HepG2 (cell line): ENCODE results near the gene VWA1. TPM values are rescaled to one million over a fixed set of nuclear protein-coding genes. Genes with fewer than 3 reads are reported as not detected.

Experiments used
- GLI4 ChIP-seq: sonication (generic); formaldehyde crosslinking; IDR thresholded peaks from 2 replicates; pipeline ENCODE4 v1.5.1; 2020; ENCODE audit warnings: missing genetic modification reagents, mild to moderate bottlenecking, moderate library complexity, borderline replicate concordance
- KAT8 ChIP-seq: IDR thresholded peaks from 2 replicates; pipeline ENCODE4 v1.6.1; 2016; ENCODE audit warnings: missing genetic modification reagents, missing compliant biosample characterization
- YEATS2 ChIP-seq: sonication (generic); formaldehyde crosslinking; IDR thresholded peaks from 2 replicates; pipeline ENCODE4 v1.4.0; 2020; ENCODE audit warnings: missing genetic modification reagents, borderline replicate concordance
- ZNF510 ChIP-seq: sonication (generic); formaldehyde crosslinking; IDR thresholded peaks from 2 replicates; pipeline ENCODE4 v1.4.0; 2020; ENCODE audit warnings: low read depth, mild to moderate bottlenecking, missing genetic modification reagents
- ZNF780A ChIP-seq: sonication (generic); formaldehyde crosslinking; IDR thresholded peaks from 2 replicates; pipeline ENCODE4 v1.8.0; 2022; ENCODE audit warnings: mild to moderate bottlenecking, missing genetic modification reagents, moderate library complexity
- polyA plus RNA-seq, 8 experiments: library from polyadenylated mRNA; depleted of rRNA in 3 of 8; stranded (reverse) in 7 of 8; unstranded in 1 of 8; fragments of >200 nt; fragmentation: Illumina TruSeq in 4 of 8; extraction: Trizol in 4 of 8; gene quantifications; 2 replicates each; pipeline versions ENCODE4 v1.2.1 to v1.2.3, GENCODE V29; 2011 to 2016; ENCODE audit warnings: low read depth in 4 of 8, missing spikeins in 1 of 8, mixed read lengths in 1 of 8; ENCODE audit not compliant: insufficient read depth in 1 of 8
- total RNA-seq, 5 experiments: library from RNA; depleted of rRNA; stranded (reverse); fragments of >200 nt; fragmentation: Illumina TruSeq; extraction: Trizol; gene quantifications; 2 replicates each; pipeline ENCODE4 v1.2.3, GENCODE V29; 2016; ENCODE audit warnings: low read depth in 1 of 5
- TF ChIP-seq, protein P1 (sequence below): sonication (generic); formaldehyde crosslinking; IDR thresholded peaks from 2 replicates; pipeline ENCODE4 v1.5.0; 2020; ENCODE audit warnings: mild to moderate bottlenecking, missing genetic modification reagents, borderline replicate concordance
- TF ChIP-seq, protein P2 (sequence below): sonication (generic); formaldehyde crosslinking; IDR thresholded peaks from 2 replicates; pipeline ENCODE4 v1.4.0; 2020; ENCODE audit warnings: missing genetic modification reagents, borderline replicate concordance
- TF ChIP-seq, protein P3 (sequence below): sonication (generic); formaldehyde crosslinking; IDR thresholded peaks from 2 replicates; pipeline ENCODE4 v1.5.1; 2020; ENCODE audit warnings: missing genetic modification reagents, mild to moderate bottlenecking, borderline replicate concordance
- TF ChIP-seq, protein P4 (sequence below): sonication (generic); formaldehyde crosslinking; IDR thresholded peaks from 2 replicates; pipeline ENCODE4 v1.4.0; 2020; ENCODE audit warnings: missing genetic modification reagents, borderline replicate concordance
- TF ChIP-seq, protein P5 (sequence below), 2 experiments: sonication (generic) in 1 of 2; formaldehyde crosslinking in 1 of 2; IDR thresholded peaks; 2 replicates each; pipeline versions ENCODE4 v1.5.1 to v1.6.1; 2011 to 2020; ENCODE audit warnings: borderline replicate concordance in 1 of 2, low read depth in 1 of 2, low read length in 1 of 2, mild to moderate bottlenecking in 1 of 2, missing genetic modification reagents in 1 of 2, moderate library complexity in 1 of 2

VWA1 gene
- total and polyA plus RNA-seq, 2 of the 13 experiments (the other 11 are each of a cell fraction or from before 2014, with no cell fraction given) = 40.9 to 57.5 TPM

DNA sequence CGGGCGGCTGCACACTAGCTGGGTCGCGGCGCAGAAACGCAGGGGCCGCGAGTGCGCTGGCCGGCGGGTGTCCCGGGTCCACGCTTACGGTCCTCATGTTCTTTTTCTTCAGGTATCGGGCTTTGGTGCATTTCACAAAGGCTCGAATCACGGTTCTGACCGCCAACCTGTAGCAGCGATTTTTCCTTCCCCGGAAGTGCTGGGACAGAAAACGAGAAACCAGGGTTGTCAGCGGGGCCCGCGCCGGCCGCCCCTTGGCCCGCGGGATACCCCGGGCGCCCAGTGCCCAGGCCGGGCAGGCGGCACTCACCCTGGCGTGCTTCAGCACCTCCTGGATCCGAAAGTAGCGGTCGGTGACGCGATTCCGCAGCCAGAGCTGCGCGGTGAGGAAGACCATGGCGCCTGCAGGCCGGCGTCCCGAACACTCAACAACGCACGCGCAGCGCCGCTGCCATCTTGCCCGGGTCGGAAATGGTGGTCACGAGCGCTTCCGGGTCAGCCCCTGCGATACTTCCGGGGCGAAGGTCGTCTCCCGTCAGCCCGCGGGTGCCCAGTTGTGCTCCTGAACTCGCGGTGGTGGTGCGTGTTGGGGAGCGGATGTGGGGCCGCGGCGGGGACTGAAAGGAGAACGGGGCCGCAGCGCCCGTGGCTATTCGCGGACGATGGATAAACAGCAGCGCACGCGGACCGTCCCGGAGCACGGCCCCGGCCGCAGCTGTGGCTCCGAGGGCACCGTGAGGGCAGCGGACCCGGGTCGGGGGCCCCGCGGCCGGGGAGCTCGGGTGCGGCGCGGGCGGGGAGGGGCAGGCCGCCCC lies 28.5 kb upstream of the VWA1 start, which contains the start of gene MRPL20 (continued):
- TF ChIP-seq, protein P1, sequence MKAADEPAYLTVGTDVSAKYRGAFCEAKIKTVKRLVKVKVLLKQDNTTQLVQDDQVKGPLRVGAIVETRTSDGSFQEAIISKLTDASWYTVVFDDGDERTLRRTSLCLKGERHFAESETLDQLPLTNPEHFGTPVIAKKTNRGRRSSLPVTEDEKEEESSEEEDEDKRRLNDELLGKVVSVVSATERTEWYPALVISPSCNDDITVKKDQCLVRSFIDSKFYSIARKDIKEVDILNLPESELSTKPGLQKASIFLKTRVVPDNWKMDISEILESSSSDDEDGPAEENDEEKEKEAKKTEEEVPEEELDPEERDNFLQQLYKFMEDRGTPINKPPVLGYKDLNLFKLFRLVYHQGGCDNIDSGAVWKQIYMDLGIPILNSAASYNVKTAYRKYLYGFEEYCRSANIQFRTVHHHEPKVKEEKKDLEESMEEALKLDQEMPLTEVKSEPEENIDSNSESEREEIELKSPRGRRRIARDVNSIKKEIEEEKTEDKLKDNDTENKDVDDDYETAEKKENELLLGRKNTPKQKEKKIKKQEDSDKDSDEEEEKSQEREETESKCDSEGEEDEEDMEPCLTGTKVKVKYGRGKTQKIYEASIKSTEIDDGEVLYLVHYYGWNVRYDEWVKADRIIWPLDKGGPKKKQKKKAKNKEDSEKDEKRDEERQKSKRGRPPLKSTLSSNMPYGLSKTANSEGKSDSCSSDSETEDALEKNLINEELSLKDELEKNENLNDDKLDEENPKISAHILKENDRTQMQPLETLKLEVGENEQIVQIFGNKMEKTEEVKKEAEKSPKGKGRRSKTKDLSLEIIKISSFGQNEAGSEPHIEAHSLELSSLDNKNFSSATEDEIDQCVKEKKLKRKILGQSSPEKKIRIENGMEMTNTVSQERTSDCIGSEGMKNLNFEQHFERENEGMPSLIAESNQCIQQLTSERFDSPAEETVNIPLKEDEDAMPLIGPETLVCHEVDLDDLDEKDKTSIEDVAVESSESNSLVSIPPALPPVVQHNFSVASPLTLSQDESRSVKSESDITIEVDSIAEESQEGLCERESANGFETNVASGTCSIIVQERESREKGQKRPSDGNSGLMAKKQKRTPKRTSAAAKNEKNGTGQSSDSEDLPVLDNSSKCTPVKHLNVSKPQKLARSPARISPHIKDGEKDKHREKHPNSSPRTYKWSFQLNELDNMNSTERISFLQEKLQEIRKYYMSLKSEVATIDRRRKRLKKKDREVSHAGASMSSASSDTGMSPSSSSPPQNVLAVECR (CRISPR knock-in tag) = peak; percentile 95
- TF ChIP-seq ZNF780A (CRISPR knock-in tag) (peak; percentile 25; the same call in 1 of the 2 replicates), ZNF510 (peak; percentile 82), YEATS2 (CRISPR knock-in tag) (peak; percentile 95), GLI4 (CRISPR knock-in tag) (peak; percentile 92), KAT8 (CRISPR knock-in tag) (peak; percentile 99)
- TF ChIP-seq, protein P2, sequence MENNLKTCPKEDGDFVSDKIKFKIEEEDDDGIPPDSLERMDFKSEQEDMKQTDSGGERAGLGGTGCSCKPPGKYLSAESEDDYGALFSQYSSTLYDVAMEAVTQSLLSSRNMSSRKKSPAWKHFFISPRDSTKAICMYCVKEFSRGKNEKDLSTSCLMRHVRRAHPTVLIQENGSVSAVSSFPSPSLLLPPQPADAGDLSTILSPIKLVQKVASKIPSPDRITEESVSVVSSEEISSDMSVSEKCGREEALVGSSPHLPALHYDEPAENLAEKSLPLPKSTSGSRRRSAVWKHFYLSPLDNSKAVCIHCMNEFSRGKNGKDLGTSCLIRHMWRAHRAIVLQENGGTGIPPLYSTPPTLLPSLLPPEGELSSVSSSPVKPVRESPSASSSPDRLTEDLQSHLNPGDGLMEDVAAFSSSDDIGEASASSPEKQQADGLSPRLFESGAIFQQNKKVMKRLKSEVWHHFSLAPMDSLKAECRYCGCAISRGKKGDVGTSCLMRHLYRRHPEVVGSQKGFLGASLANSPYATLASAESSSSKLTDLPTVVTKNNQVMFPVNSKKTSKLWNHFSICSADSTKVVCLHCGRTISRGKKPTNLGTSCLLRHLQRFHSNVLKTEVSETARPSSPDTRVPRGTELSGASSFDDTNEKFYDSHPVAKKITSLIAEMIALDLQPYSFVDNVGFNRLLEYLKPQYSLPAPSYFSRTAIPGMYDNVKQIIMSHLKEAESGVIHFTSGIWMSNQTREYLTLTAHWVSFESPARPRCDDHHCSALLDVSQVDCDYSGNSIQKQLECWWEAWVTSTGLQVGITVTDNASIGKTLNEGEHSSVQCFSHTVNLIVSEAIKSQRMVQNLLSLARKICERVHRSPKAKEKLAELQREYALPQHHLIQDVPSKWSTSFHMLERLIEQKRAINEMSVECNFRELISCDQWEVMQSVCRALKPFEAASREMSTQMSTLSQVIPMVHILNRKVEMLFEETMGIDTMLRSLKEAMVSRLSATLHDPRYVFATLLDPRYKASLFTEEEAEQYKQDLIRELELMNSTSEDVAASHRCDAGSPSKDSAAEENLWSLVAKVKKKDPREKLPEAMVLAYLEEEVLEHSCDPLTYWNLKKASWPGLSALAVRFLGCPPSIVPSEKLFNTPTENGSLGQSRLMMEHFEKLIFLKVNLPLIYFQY (CRISPR knock-in tag) = 0 out of 2 replicates have a peak, but pooled peaks have one; percentile 58
- TF ChIP-seq, protein P3, sequence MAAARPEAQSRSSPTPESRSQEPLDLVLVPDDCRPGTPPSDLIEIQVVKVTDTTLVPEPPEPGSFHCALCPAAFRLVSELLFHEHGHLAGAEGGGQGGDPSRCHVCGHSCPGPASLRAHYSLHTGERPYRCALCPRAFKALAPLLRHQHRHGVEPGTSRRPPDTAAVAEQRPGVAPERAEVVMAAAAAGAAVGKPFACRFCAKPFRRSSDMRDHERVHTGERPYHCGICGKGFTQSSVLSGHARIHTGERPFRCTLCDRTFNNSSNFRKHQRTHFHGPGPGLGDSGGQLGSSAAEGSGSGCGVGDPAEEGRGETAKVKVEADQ = peak; percentile 83
- TF ChIP-seq, protein P4, sequence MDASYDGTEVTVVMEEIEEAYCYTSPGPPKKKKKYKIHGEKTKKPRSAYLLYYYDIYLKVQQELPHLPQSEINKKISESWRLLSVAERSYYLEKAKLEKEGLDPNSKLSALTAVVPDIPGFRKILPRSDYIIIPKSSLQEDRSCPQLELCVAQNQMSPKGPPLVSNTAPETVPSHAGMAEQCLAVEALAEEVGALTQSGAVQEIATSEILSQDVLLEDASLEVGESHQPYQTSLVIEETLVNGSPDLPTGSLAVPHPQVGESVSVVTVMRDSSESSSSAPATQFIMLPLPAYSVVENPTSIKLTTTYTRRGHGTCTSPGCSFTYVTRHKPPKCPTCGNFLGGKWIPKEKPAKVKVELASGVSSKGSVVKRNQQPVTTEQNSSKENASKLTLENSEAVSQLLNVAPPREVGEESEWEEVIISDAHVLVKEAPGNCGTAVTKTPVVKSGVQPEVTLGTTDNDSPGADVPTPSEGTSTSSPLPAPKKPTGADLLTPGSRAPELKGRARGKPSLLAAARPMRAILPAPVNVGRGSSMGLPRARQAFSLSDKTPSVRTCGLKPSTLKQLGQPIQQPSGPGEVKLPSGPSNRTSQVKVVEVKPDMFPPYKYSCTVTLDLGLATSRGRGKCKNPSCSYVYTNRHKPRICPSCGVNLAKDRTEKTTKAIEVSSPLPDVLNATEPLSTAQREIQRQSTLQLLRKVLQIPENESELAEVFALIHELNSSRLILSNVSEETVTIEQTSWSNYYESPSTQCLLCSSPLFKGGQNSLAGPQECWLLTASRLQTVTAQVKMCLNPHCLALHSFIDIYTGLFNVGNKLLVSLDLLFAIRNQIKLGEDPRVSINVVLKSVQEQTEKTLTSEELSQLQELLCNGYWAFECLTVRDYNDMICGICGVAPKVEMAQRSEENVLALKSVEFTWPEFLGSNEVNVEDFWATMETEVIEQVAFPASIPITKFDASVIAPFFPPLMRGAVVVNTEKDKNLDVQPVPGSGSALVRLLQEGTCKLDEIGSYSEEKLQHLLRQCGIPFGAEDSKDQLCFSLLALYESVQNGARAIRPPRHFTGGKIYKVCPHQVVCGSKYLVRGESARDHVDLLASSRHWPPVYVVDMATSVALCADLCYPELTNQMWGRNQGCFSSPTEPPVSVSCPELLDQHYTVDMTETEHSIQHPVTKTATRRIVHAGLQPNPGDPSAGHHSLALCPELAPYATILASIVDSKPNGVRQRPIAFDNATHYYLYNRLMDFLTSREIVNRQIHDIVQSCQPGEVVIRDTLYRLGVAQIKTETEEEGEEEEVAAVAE (CRISPR knock-in tag) = peak; percentile 68; the same call in 1 of the 2 replicates
- TF ChIP-seq, protein P5, sequence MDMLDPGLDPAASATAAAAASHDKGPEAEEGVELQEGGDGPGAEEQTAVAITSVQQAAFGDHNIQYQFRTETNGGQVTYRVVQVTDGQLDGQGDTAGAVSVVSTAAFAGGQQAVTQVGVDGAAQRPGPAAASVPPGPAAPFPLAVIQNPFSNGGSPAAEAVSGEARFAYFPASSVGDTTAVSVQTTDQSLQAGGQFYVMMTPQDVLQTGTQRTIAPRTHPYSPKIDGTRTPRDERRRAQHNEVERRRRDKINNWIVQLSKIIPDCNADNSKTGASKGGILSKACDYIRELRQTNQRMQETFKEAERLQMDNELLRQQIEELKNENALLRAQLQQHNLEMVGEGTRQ (IDR thresholded peaks at IDR 0.05; ENCODE audit: low read depth, low read length) = no peak
- TF ChIP-seq, protein P5 (CRISPR knock-in tag; IDR thresholded peaks at IDR 0.05; ENCODE audit: borderline replicate concordance) = no peak
